K562 (cell line): ENCODE data around the gene RAB31. TPM values are rescaled to one million over a fixed set of nuclear protein-coding genes. Genes with fewer than 3 reads are reported as not detected.

ENCODE experiments used
- EP400 ChIP-seq: fragments of 450-650 bp; IDR thresholded peaks from 2 replicates; pipeline ENCODE4 v1.6.1; 2017; ENCODE audit warnings: antibody characterized with exemption, mild to moderate bottlenecking, moderate library complexity
- PBX2 ChIP-seq, 2 experiments: IDR thresholded peaks in 1 of 2; conservative IDR thresholded peaks in 1 of 2; 2 replicates each; pipeline ENCODE4 v1.6.1; 2016; ENCODE audit warnings: low read depth in 2 of 2, mild to moderate bottlenecking in 1 of 2, missing compliant biosample characterization in 1 of 2, missing genetic modification characterization in 1 of 2, moderate library complexity in 1 of 2
- UBTF ChIP-seq, 2 experiments: IDR thresholded peaks; 2 replicates each; pipeline ENCODE4 v1.6.1; 2012; ENCODE audit warnings: improper control_type of control experiment in 2 of 2, low read depth in 2 of 2, low read length in 2 of 2, borderline replicate concordance in 1 of 2
- polyA plus RNA-seq, 8 experiments: library from polyadenylated mRNA; depleted of rRNA in 4 of 8; stranded (reverse) in 5 of 8; unstranded in 3 of 8; fragments of >200 nt; fragmentation: Nextera tagmentation in 2 of 8; fragmentation: Illumina TruSeq in 1 of 8; extraction: Ambion mirVana in 2 of 8; extraction: Trizol in 1 of 8; gene quantifications; 2 replicates each; pipeline versions ENCODE4 v1.2.1 to v1.2.3, GENCODE V29; 2011 to 2014; ENCODE audit warnings: inconsistent platforms in 1 of 8, missing spikeins in 1 of 8
- total RNA-seq, 7 experiments: library from RNA; depleted of rRNA in 6 of 7; stranded (reverse); fragments of >200 nt in 6 of 7; fragmentation: Illumina TruSeq in 2 of 7; extraction: Trizol in 2 of 7; gene quantifications; 2 replicates each; pipeline versions ENCODE4 v1.2.1 to v1.2.3, GENCODE V29; 2011 to 2021; ENCODE audit warnings: low replicate concordance in 1 of 7
- TF ChIP-seq, protein P1 (sequence below): fragments of 450-650 bp; formaldehyde crosslinking; IDR thresholded peaks from 2 replicates; pipeline ENCODE4 v1.4.0; 2020; ENCODE audit warnings: mild to moderate bottlenecking, mixed read lengths
- TF ChIP-seq, protein P2 (sequence below): fragments of 250-450 bp; sonication (Bioruptor Pico); IDR thresholded peaks from 2 replicates; pipeline ENCODE4 v1.4.0; 2020
- TF ChIP-seq, protein P3 (sequence below): sonication (generic); formaldehyde crosslinking; IDR thresholded peaks from 2 replicates; pipeline ENCODE4 v1.8.0; 2022; ENCODE audit warnings: missing genetic modification reagents, mild to moderate bottlenecking, moderate library complexity, borderline replicate concordance

Gene RAB31
- total and polyA plus RNA-seq, 9 of the 15 experiments (the other 6 are each of a cell fraction or from before 2014, with no cell fraction given): 20.7 to 70.4 (median 41.3) TPM

DNA sequence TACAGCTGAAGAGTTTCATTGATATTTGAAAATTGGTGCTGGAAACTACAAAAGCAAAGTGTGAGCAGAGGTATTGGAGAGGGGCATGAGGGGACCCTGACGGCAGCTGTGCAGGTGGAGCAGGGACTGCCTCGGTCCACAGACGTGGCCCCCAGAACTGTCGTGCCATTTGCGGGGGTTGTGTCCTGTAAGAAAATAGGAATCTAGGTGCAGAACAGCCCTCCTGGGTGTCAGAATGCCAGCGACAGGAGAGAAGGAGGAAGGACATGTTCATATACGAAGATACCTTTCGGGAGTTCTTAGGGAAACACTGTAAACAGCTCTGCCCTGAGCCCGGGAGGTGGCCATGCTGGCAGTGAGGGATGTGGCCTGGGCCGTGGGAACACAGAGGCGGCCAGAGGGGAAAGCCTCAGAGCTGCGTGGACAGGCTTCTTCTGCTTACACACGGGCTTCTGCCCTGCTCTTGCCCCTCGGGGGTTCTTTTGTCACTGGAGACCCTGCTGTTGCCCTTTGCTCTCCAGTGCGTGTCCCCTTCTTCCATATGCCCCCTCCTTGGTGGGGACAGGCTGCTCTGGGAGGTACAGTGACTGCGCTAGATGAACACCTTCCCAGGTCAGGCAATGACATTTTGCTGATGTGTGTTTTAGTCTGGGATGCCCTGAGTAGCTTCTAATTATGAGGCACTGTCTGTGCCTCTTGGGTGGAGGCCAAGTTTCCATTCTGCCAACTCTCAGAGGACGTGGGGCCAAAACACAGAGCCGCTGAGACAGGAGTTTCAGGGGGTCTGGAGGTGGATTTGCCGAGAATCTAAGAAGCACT, 95.8 kb downstream of the RAB31 start (continued):
- TF ChIP-seq, protein P1, sequence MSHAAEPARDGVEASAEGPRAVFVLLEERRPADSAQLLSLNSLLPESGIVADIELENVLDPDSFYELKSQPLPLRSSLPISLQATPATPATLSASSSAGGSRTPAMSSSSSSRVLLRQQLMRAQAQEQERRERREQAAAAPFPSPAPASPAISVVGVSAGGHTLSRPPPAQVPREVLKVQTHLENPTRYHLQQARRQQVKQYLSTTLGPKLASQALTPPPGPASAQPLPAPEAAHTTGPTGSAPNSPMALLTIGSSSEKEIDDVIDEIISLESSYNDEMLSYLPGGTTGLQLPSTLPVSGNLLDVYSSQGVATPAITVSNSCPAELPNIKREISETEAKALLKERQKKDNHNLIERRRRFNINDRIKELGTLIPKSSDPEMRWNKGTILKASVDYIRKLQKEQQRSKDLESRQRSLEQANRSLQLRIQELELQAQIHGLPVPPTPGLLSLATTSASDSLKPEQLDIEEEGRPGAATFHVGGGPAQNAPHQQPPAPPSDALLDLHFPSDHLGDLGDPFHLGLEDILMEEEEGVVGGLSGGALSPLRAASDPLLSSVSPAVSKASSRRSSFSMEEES: peak; percentile 4; the same call in 1 of the 2 replicates
- TF ChIP-seq, protein P2, sequence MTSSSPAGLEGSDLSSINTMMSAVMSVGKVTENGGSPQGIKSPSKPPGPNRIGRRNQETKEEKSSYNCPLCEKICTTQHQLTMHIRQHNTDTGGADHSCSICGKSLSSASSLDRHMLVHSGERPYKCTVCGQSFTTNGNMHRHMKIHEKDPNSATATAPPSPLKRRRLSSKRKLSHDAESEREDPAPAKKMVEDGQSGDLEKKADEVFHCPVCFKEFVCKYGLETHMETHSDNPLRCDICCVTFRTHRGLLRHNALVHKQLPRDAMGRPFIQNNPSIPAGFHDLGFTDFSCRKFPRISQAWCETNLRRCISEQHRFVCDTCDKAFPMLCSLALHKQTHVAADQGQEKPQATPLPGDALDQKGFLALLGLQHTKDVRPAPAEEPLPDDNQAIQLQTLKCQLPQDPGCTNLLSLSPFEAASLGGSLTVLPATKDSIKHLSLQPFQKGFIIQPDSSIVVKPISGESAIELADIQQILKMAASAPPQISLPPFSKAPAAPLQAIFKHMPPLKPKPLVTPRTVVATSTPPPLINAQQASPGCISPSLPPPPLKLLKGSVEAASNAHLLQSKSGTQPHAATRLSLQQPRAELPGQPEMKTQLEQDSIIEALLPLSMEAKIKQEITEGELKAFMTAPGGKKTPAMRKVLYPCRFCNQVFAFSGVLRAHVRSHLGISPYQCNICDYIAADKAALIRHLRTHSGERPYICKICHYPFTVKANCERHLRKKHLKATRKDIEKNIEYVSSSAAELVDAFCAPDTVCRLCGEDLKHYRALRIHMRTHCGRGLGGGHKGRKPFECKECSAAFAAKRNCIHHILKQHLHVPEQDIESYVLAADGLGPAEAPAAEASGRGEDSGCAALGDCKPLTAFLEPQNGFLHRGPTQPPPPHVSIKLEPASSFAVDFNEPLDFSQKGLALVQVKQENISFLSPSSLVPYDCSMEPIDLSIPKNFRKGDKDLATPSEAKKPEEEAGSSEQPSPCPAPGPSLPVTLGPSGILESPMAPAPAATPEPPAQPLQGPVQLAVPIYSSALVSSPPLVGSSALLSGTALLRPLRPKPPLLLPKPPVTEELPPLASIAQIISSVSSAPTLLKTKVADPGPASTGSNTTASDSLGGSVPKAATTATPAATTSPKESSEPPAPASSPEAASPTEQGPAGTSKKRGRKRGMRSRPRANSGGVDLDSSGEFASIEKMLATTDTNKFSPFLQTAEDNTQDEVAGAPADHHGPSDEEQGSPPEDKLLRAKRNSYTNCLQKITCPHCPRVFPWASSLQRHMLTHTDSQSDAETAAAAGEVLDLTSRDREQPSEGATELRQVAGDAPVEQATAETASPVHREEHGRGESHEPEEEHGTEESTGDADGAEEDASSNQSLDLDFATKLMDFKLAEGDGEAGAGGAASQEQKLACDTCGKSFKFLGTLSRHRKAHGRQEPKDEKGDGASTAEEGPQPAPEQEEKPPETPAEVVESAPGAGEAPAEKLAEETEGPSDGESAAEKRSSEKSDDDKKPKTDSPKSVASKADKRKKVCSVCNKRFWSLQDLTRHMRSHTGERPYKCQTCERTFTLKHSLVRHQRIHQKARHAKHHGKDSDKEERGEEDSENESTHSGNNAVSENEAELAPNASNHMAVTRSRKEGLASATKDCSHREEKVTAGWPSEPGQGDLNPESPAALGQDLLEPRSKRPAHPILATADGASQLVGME (CRISPR knock-in tag): no peak
- TF ChIP-seq PBX2 (CRISPR knock-in tag; IDR thresholded peaks at IDR 0.05; ENCODE audit: low read depth) (no peak), PBX2 (tag; conservative IDR thresholded peaks at IDR 0.05; ENCODE audit: low read depth) (peak; percentile 9; the same call in 1 of the 2 replicates), EP400 (peak; percentile 58), UBTF (IDR thresholded peaks at IDR 0.05; ENCODE audit: borderline replicate concordance in 1 of 2, low read depth in 2 of 2, low read length in 2 of 2) (no peak)
- TF ChIP-seq, protein P3, sequence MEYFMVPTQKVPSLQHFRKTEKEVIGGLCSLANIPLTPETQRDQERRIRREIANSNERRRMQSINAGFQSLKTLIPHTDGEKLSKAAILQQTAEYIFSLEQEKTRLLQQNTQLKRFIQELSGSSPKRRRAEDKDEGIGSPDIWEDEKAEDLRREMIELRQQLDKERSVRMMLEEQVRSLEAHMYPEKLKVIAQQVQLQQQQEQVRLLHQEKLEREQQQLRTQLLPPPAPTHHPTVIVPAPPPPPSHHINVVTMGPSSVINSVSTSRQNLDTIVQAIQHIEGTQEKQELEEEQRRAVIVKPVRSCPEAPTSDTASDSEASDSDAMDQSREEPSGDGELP (CRISPR knock-in tag): peak; percentile 90; the same call in 1 of the 2 replicates
